Endothelial cell of umbilical vein (primary cell): ENCODE results near the gene MED12.

ENCODE experiments used
- CTCF ChIP-seq, 2 donors: IDR thresholded peaks; 1 replicate in 1 of 2; 2 replicates in 1 of 2; pipeline ENCODE4 v1.5.1; 2011; ENCODE audit warnings: low read length in 2 of 2, mild to moderate bottlenecking in 2 of 2, moderate library complexity in 2 of 2, control low read depth in 1 of 2, inconsistent platforms in 1 of 2, low read depth in 1 of 2; ENCODE audit not compliant: insufficient read depth in 1 of 2; ENCODE audit errors: extremely low read depth in 1 of 2
- EZH2 ChIP-seq: IDR thresholded peaks from 2 replicates; pipeline ENCODE4 v1.6.1; 2012; ENCODE audit warnings: borderline replicate concordance, low read depth, mild to moderate bottlenecking, moderate library complexity, low read length, inconsistent platforms; ENCODE audit not compliant: severe bottlenecking
- MAX ChIP-seq: IDR thresholded peaks from 2 replicates; pipeline ENCODE4 v1.6.1; 2011; ENCODE audit not compliant: insufficient read depth, insufficient read length
- MYC ChIP-seq: IDR thresholded peaks from one replicate; pipeline ENCODE4 v1.6.1; 2011; ENCODE audit warnings: mild to moderate bottlenecking, low read depth, low read length
- POLR2A ChIP-seq: IDR thresholded peaks from 2 replicates; pipeline ENCODE4 v1.6.1; 2012; ENCODE audit warnings: low read depth, mild to moderate bottlenecking, control low read depth, low read length
- POLR2AphosphoS5 ChIP-seq: IDR thresholded peaks from 2 replicates; pipeline ENCODE4 v1.6.1; 2012; ENCODE audit warnings: low read depth, mild to moderate bottlenecking, control low read depth, low read length, moderate library complexity; ENCODE audit not compliant: insufficient read depth

GRCh38 chrX:71143508-71143907, 25.1 kb downstream of the MED12 start:
- no peak for TF ChIP-seq POLR2A
- no peak for TF ChIP-seq MAX
- no peak for TF ChIP-seq CTCF (IDR thresholded peaks at IDR 0.05; ENCODE audit: extremely low read depth in 1 of 2, insufficient read depth in 1 of 2, low read depth in 1 of 2, low read length in 2 of 2)
- no peak for TF ChIP-seq EZH2
- no peak for TF ChIP-seq POLR2AphosphoS5
- TF ChIP-seq MYC = no peak
